ENCODE measurements around the gene KRT77.

KRT77 gene

GRCh38 chr12:52691076-52691840 is 12.1 kb downstream of the KRT77 start:
- DNase-seq: no peak

- no peak for DNase-seq
Observed at GRCh38 chr12:52690351-52691075, 12.8 kb downstream of the KRT77 start.

GRCh38 chr12:52689936-52690335 is 13.4 kb downstream of the KRT77 start:
- no peak for DNase-seq

- no peak for DNase-seq
Observed at GRCh38 chr12:52689239-52689638, 14.1 kb downstream of the KRT77 start.

- no peak for DNase-seq
Observed at GRCh38 chr12:52688481-52688880, 14.8 kb downstream of the KRT77 start.

DNA sequence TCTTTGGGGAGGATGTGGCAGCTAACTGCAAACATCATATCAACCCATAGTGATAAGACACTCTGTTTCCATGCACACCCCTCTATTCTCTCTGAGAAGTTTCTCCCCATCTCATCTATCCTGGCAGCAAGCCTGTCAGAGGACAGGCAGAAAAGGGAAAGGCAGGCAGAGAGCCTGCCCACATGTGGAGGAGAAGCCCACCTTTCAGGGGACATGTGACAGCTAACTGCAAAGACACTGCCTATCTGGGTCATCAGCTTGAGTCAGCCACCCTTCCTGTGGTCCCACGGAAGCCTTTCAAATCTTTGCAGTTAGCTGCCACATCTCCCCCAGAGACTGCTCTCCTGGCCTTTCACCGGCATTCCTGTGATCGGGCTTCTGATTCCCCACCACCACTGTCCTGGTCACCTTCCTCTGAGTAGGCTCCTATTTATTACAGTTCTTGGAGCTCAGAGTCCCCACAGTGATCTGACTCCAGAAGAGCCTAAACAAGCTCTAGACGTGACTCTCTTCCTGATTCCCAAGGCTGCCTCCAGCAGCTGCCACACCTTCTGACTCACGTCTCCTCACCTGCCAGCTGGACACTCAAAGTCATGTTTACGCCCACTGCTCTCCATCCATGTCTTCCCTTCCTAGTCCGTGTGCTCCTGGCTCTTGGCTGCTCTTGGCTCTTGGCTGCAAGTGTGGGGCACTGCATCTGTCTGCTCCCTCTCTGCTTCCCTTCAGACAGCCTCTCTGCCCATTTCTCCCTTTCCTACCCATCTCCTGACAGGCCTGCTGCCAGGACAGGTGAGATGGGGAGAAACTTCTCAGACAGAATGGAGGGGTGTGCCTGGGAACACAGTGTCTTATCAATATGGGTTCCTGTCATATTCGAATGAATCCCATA is 15.6 kb downstream of the KRT77 start:
- no peak for DNase-seq

DNA sequence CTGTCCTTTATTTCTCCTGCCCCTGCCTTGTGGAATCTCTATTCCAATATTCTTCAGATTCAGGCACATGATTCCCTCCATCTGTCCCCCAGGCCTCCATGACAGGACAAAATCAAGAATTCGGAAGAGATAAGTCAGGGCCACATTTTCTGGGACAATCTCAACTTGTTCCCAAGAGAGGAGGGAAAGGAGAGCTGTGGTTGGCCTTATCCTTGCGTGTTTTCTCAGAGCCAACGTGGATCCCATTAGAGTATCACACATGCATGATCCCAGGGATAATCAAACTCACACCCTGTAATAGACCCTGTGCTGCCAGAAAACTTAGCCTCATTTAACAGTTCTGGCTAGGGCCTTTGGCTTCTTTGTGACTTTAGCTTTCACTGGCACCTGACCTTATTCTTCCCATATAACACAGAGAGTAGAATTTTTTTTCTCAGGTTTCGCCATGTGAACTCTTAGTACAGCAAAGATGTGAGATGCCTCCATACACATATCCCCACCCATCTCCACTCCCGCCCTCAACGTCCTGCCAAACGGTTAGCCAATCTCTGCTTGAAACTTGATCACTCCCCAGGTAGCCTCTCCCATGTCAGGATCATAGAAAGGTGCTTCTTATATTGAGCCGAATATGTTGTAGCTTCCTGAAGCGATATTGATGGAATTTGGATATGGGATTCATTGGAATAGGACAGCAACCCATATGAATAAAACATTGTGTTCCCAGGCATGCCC is 16.4 kb downstream of the KRT77 start:
- no peak for DNase-seq

DNA sequence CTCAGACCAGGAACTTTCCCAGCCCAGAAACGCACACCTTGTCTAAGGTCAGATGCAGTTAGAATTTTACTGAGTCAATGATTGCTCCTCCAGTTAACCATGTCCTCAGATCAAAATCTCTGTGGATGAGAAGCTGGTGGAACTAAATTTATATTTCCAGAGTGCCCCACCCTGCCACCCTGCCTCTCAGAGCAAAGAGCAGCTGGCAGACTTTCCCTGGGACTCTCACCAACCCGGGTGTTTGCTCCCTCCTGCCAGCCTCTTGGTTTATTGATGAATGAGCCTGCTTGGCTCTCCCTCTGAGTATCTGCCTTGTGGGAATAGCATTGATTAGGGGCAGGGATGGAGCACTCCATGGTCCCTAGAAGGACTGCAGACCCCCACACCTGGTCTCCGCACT is 17.3 kb downstream of the KRT77 start:
- no peak for DNase-seq

DNA sequence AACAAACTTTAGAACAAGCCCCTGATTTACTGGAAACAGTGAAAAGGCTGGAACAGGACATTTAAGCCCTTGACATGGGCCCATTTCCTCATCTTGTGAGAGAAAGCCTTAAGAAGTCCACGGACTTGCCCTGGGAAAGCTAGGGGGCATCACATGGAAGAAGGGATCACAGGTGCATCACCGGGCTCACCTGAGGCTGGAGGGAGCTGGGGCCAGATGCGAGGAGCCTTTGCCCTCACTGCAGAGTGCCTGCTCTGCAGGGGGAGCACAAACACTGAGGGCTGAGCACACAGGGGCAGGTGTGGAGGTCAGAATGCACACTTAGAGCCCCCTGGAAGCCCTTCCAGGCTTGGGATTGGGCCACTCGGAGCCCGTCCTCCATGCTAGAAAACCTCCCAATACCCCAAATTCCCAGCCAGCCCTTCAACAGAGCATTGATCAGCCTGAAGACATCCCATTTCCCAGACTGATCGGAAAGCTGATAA is 17.9 kb downstream of the KRT77 start:
- DNase-seq: no peak

DNA sequence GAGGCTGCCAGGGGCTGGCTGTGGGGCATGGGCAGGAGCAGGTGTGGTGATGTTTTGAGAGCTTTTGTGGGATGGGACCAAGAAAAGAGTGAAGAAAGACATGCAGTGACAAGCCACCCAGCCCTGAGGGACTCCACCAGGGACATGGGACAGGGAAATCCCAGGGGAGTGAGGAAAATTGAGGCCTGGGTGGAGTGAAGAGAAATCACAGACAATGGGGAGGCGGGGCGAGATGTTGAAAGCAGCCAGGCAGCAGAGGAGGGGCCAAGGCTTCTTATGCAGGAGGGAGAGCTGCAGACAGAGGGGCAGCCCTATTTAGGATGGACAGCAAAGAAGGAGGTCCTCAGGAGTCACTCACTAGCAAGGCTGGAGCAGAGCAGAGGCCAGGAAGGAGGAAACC is 18.9 kb downstream of the KRT77 start:
- no peak for DNase-seq

DNA sequence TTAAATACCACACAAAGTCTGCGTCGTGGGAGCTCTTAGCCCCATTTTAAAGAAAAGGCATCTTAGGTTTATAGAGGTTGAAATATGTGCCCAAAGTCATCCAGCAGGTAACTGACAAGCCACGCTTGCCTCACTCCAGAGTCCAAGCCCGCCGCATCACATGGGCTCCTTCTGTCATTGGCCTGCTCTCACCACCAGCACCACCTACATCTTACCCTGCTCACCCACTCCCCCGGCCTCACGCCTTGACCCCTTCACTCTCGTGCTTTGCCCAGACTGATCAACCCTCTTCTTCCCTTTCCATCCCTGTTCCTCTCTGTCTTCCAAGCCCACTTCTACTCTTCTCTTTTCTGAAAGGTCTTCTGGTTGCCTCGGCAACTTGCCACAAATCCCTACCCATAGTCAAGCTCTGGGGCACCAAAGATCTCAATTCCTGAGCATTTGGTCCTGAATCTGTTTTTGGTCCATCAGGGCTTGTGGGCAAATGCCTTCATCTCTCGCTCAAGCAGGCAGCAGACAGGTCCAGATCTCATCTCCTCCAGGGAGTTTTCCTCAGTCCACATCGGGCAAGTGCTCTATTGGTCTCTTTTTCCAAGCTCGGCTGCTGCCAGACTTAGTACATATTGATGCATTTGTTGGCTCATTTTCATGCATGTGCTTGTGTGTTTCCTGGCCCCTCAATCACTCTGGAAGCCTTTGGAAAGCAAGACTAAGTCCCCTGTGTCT is 19.6 kb downstream of the KRT77 start:
- DNase-seq: no peak

DNA sequence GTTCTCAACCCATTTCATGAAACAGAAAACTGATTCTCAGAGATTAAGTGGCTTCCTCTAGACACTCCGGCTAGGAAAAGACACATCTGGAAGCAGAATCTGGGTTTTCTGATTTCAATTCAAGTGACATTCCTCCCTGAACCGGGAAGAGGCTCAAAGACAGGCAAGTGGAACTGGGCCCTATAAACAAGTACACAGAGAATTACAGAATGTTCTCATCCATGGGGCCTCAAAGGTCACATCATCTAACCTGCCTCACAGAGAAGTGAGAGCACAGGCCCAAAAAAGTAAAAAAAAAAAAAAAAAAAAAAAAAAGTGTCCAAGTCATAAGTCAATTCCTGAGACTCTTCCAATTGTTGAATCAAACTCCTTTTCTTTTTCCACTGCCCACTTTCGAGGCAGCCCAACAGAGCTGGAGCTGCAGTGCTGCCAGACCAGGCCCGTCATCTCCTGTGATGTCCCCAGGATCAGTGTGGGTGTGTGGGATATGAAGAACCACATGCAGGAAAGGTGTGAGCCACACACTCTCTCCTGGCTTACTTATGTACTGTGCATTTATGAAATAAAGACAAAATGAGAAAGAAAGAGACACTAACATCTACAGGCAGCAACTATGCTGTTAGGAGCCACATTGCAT is 20.3 kb downstream of the KRT77 start:
- DNase-seq: no peak

DNA sequence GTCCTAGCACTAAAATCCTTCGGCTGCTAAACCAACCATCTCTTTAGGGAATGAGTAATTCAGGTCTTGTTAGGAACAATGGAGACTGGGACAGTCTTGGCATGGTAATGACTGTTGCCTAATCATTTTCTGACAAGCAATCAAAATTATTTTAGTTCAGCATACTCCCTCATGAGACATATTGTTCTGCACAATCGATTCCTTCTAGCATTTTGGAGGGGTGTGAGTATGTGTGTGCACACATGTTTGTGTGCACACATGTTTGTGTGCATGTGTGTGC is 21.0 kb downstream of the KRT77 start:
- DNase-seq: no peak

DNA sequence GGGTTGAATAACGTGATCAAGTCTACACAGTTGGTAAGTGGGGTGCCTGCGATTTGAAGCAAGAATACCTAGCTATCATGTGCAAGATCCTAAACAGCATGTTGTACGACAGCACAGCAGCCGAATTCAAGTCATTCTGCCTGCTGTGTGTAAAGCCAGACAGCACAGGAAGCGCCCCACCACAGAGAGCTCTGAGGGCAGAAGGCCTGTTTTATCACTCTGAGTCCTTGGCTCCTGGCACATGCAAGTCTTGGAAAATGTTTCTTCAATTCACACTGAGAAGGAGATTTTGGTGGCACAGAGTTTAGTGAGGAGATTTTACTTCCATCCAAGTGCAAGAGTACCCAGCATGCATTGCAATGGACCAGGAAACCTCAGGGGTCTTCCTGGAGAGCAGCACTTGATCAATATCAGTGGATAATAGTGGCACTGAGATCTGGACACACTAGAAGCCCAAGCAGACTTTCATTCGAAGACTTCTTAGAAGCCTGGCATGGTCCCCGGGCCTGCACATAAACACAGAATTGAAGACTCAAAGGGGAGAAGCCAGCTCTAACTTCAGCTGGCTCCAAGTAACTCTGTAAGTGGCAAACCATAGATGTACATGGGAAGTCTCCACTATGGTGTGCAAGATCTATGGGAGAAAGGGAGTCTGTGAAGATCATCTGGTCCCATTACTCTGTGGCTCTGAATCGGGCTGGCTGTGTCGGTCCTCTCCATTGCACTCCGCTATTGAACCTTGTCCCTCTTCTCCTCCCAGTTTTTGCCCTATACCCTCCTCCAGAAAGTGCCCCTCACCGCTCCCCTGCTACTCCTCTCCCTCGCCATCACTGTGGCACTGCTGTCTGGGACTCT is 21.6 kb downstream of the KRT77 start:
- DNase-seq: no peak

- DNase-seq: no peak
Observed at GRCh38 chr12:52680363-52680762, 23.0 kb downstream of the KRT77 start, which contains the start of gene KRT1. KRT1 (minus strand) TSS chr12:52680407; CDS start chr12:52680348, 59 bp downstream.

GRCh38 chr12:52679875-52680274 is 23.4 kb downstream of the KRT77 start:
- DNase-seq: no peak

DNA sequence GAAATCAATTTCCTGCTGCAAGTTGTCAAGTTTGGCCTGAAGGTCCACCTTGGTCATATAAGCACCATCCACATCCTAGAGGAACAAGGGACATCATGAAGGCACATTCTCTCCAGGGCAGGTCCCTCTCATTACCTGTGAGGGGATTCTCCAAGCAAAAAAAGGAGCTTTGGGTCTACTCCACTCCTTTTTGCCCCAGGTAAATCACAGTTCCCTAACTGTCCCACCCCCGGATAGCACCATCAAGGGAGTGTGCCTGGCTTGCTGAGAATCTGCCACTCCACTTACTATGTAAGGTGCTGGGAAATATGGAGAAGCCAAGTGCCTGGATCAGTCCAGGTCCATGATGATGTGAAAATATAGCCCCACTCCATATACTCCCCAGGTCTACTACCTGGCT is 25.7 kb downstream of the KRT77 start:
- DNase-seq: no peak

DNA sequence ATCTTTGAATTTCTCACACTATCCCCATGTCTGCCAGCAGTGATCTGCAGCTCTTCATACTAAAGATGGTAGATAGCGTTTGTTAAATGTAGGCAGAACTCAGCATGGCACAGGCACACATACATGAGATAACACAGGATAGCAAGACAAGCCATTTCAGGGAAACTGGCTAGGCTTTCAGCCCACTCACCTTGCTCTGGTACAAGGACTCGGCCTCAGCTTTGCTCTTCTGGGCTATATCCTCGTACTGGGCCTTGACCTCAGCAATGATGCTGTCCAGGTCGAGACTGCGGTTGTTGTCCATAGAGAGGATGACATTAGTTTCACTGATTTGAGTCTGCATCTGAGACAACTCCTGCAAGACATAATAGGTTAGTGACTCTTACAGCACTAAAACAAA is 26.2 kb downstream of the KRT77 start:
- DNase-seq: no peak

- DNase-seq: no peak
Observed at GRCh38 chr12:52676163-52676562, 27.2 kb downstream of the KRT77 start.

DNA sequence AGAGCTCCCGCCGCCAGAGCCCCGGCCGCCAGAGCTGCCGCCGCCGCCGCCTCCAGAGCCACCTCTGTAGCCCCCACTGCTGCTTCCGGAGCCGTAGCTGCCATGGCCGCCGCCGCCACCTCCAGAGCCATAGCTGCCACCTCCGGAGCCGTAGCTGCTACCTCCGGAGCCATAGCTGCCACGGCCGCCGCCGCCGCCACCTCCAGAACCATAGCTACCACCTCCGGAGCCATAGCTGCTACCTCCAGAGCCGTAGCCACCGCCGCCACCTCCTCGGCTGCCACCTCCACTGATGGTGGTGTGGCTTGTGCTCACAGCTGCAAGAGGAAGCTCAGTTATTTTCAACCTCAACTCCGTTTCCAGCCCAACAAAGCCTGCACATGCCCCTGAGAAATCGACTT is 28.0 kb downstream of the KRT77 start:
- no peak for DNase-seq

DNA sequence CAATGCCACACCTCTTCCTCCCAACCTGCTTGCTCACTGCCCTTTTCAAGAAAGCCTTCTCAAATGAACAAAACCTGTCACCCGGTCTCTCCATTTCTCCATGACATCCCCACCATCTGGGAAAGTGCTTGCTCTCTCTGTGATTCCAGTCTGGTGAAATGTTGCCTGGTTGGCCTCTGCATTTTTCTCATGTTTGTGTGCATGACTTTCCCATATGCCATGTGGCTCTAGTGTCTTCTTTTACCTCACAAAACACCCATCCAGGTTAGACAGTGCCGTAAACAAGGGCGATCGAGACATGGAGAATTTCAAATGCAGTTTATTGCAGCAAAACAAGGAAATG is 28.9 kb downstream of the KRT77 start:
- no peak for DNase-seq
